ENCODE results near the gene MRPS11. TPM values are rescaled to one million over a fixed set of nuclear protein-coding genes. Genes with fewer than 3 reads are reported as not detected.

Gene MRPS11
- total and polyA plus RNA-seq, 9 of the 15 experiments (the other 6 are each of a cell fraction or from before 2014, with no cell fraction given), result 28.3 to 83.2 (median 53.1) TPM

DNA sequence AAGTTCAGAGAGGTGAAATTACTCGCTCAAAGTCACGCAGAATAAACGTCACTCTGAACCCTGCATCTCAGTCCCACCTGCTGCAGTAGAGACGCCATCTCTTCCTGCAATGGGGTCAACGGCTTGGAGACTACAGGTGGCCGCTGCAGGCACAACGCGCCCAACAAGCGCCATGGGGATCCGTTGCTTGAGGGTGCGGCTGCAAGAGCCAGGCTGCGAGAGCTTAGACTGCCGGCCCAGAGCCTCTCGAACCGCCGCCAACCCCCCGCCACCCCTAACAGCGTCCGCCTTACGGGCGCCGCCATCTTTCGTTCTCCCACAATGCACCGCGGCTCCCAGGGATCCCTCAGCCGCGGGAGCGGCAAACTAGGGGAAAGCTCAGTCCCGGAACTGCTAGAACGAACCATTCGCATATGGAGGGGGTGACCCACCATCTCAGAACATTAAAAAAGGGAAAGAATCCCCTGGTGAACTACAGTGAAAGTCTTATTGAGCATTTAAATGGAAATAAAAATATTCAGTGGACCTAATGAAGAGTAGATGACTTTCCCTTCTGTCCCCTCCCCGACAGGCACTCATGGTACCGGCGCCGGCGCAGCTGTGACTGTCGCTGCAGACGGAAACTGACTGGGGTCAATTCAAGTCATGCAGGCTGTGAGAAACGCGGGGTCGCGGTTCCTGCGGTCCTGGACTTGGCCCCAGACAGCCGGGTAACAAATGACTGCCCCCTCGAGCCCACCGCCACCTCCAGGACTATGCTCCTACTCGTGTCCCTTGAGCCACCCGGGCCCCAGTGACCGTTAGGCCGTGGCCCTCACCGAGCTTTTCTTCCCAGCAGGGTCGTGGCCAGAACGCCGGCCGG lies at the start of gene MRPS11, which contains the start of gene MRPL46 (continued):
- TF ChIP-seq AFF4 (CRISPR knock-in tag; IDR thresholded peaks at IDR 0.05), result peak; percentile 61; the same call in 1 of the 2 replicates
- peak; percentile 91 for TF ChIP-seq TOE1 (IDR thresholded peaks at IDR 0.05; ENCODE audit: borderline replicate concordance)
- no peak for TF ChIP-seq TOE1 (CRISPR knock-in tag; IDR thresholded peaks at IDR 0.05; ENCODE audit: borderline replicate concordance, low read depth)
- peak; percentile 82 for TF ChIP-seq RBBP5 (IDR thresholded peaks at IDR 0.05; ENCODE audit: borderline replicate concordance, insufficient read depth, low read length, poor library complexity, severe bottlenecking)
- 0 out of 2 replicates have a peak, but pooled peaks have one; percentile 52 for TF ChIP-seq ZNF592 (IDR thresholded peaks at IDR 0.05)
- 0 out of 2 replicates have a peak, but pooled peaks have one; percentile 24 for TF ChIP-seq XRCC5 (IDR thresholded peaks at IDR 0.05; ENCODE audit: low read depth, low read length)
- TF ChIP-seq SRSF7 (optimal IDR thresholded peaks at IDR 0.05; ENCODE audit: low read depth, low read length), result no peak
- TF ChIP-seq TFAM (CRISPR knock-in tag; conservative IDR thresholded peaks at IDR 0.05), result no peak
- TF ChIP-seq, protein P1, sequence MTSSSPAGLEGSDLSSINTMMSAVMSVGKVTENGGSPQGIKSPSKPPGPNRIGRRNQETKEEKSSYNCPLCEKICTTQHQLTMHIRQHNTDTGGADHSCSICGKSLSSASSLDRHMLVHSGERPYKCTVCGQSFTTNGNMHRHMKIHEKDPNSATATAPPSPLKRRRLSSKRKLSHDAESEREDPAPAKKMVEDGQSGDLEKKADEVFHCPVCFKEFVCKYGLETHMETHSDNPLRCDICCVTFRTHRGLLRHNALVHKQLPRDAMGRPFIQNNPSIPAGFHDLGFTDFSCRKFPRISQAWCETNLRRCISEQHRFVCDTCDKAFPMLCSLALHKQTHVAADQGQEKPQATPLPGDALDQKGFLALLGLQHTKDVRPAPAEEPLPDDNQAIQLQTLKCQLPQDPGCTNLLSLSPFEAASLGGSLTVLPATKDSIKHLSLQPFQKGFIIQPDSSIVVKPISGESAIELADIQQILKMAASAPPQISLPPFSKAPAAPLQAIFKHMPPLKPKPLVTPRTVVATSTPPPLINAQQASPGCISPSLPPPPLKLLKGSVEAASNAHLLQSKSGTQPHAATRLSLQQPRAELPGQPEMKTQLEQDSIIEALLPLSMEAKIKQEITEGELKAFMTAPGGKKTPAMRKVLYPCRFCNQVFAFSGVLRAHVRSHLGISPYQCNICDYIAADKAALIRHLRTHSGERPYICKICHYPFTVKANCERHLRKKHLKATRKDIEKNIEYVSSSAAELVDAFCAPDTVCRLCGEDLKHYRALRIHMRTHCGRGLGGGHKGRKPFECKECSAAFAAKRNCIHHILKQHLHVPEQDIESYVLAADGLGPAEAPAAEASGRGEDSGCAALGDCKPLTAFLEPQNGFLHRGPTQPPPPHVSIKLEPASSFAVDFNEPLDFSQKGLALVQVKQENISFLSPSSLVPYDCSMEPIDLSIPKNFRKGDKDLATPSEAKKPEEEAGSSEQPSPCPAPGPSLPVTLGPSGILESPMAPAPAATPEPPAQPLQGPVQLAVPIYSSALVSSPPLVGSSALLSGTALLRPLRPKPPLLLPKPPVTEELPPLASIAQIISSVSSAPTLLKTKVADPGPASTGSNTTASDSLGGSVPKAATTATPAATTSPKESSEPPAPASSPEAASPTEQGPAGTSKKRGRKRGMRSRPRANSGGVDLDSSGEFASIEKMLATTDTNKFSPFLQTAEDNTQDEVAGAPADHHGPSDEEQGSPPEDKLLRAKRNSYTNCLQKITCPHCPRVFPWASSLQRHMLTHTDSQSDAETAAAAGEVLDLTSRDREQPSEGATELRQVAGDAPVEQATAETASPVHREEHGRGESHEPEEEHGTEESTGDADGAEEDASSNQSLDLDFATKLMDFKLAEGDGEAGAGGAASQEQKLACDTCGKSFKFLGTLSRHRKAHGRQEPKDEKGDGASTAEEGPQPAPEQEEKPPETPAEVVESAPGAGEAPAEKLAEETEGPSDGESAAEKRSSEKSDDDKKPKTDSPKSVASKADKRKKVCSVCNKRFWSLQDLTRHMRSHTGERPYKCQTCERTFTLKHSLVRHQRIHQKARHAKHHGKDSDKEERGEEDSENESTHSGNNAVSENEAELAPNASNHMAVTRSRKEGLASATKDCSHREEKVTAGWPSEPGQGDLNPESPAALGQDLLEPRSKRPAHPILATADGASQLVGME (CRISPR knock-in tag; IDR thresholded peaks at IDR 0.05), result peak; percentile 59; the same call in 1 of the 2 replicates
- peak; percentile 86; the same call in 1 of the 2 replicates for TF ChIP-seq ZNF764 (CRISPR knock-in tag; IDR thresholded peaks at IDR 0.05; ENCODE audit: low read depth)
- no peak for TF ChIP-seq ZNF668 (CRISPR knock-in tag; IDR thresholded peaks at IDR 0.05)

Data from K562 (cell line).